BLaER1 treated with 17β-estradiol and CSF1 and Interleukin-3, amounts not matched to agents 10 nM and 100 nM (cell line): Measurements from ENCODE around the gene NFKBIZ.

Experiments used
- H3K27ac ChIP-seq, 11 experiments: shearing (Covaris generic); formaldehyde crosslinking; 2 replicates each; pipeline ENCODE4 v1.8.1; 2022
- H3K27me3 ChIP-seq, 11 experiments: shearing (Covaris generic); formaldehyde crosslinking; 2 replicates each; pipeline ENCODE4 v1.8.1; 2022
- H3K36me3 ChIP-seq, 11 experiments: shearing (Covaris generic); formaldehyde crosslinking; 2 replicates each; pipeline ENCODE4 v1.8.1; 2022
- H3K4me1 ChIP-seq, 10 experiments: shearing (Covaris generic); formaldehyde crosslinking; 2 replicates each; pipeline ENCODE4 v1.8.1; 2022
- H3K4me2 ChIP-seq, 11 experiments: shearing (Covaris generic); formaldehyde crosslinking; 2 replicates each; pipeline ENCODE4 v1.8.1; 2022
- H3K4me3 ChIP-seq, 10 experiments: shearing (Covaris generic); formaldehyde crosslinking; 2 replicates each; pipeline ENCODE4 v1.8.1; 2022
- H3K9ac ChIP-seq, 11 experiments: shearing (Covaris generic); formaldehyde crosslinking; 2 replicates each; pipeline ENCODE4 v1.8.1; 2022
- H3K9me3 ChIP-seq, 11 experiments: shearing (Covaris generic); formaldehyde crosslinking; replicated peaks in 1 of 11; 2 replicates each; pipeline ENCODE4 v1.8.1; 2022
- H4K20me1 ChIP-seq, 11 experiments: shearing (Covaris generic); formaldehyde crosslinking; 2 replicates each; pipeline ENCODE4 v1.8.1; 2022
- Cebpa-rat ChIP-seq, 11 experiments: shearing (Covaris generic); IDR thresholded peaks; 2 replicates each; pipeline ENCODE4 v1.8.1; 2022

The NFKBIZ gene

GRCh38 chr3:101829874-101830273 is 19.4 kb upstream of the NFKBIZ start:
- Histone ChIP-seq H3K27ac (peak overlapping the region in 2 of 11 experiments; percentile 81 to 91; a peak in 3 of 22 replicates), H3K27me3 (no peaks in the 10 kb centered on the region), H3K9me3 (no peaks in the 10 kb centered on the region), H3K4me1 (peaks cover 37 to 82% (median 57%) of the 10 kb centered on the region in 10 experiments), H3K4me3 (peak overlapping the region in 4 of 10 experiments; percentile 56 to 76 (median 63); a peak in 6 of 20 replicates), H4K20me1 (peaks cover 0 to 25% (median 0%) of the 10 kb centered on the region in 11 experiments; a peak in 1 of 22 replicates), H3K9ac (peak overlapping the region in 3 of 11 experiments; percentile 77 to 83 (median 77); a peak in 5 of 22 replicates), H3K4me2 (peak overlapping the region in 10 of 11 experiments; percentile 73 to 97 (median 81); a peak in 17 of 22 replicates), H3K36me3 (peaks cover 0 to 35% (median 0%) of the 10 kb centered on the region in 11 experiments; a peak in 7 of 22 replicates)
- TF ChIP-seq Cebpa-rat (IDR thresholded peaks at IDR 0.05), result no peak

- Histone ChIP-seq H3K27ac (peak overlapping the region in 1 of 11 experiments; percentile 4; a peak in 1 of 22 replicates), H3K36me3 (peaks cover 0 to 43% (median 0%) of the 10 kb centered on the region in 11 experiments; a peak in 7 of 22 replicates), H3K9me3 (no peaks in the 10 kb centered on the region), H3K4me3 (no peak overlapping the region), H4K20me1 (peaks cover 0 to 25% (median 0%) of the 10 kb centered on the region in 11 experiments; a peak in 1 of 22 replicates), H3K4me2 (peak overlapping the region in 5 of 11 experiments; percentile 5 to 68 (median 18); a peak in 8 of 22 replicates), H3K27me3 (no peaks in the 10 kb centered on the region), H3K9ac (no peak overlapping the region), H3K4me1 (peaks cover 11 to 97% (median 51%) of the 10 kb centered on the region in 10 experiments)
- no peak for TF ChIP-seq Cebpa-rat (IDR thresholded peaks at IDR 0.05)
Measured at GRCh38 chr3:101833446-101833974, 15.8 kb upstream of the NFKBIZ start.

GRCh38 chr3:101835676-101836075 is 13.6 kb upstream of the NFKBIZ start:
- Histone ChIP-seq H3K4me2 (peak overlapping the region in 4 of 11 experiments; percentile 66 to 77 (median 68); a peak in 8 of 22 replicates), H3K36me3 (peaks cover 0 to 44% (median 0%) of the 10 kb centered on the region in 11 experiments; a peak in 6 of 22 replicates), H3K9me3 (no peaks in the 10 kb centered on the region), H3K9ac (no peak overlapping the region; a peak in 1 of 22 replicates), H3K4me3 (no peak overlapping the region), H4K20me1 (peaks cover 0 to 26% (median 0%) of the 10 kb centered on the region in 11 experiments; a peak in 2 of 22 replicates), H3K27ac (peak overlapping the region in 6 of 11 experiments; percentile 10 to 81 (median 56); a peak in 9 of 22 replicates), H3K27me3 (no peaks in the 10 kb centered on the region), H3K4me1 (peaks cover 0 to 92% (median 31%) of the 10 kb centered on the region in 10 experiments; a peak in 15 of 20 replicates)
- TF ChIP-seq Cebpa-rat (IDR thresholded peaks at IDR 0.05), result no peak

- Histone ChIP-seq H3K4me2 (peak overlapping the region in 4 of 11 experiments; percentile 66 to 77 (median 68); a peak in 8 of 22 replicates), H3K27me3 (no peaks in the 10 kb centered on the region), H3K4me3 (no peak overlapping the region), H4K20me1 (peaks cover 0 to 26% (median 0%) of the 10 kb centered on the region in 11 experiments; a peak in 2 of 22 replicates), H3K27ac (peak overlapping the region in 7 of 11 experiments; percentile 10 to 81 (median 46); a peak in 9 of 22 replicates), H3K36me3 (peaks cover 0 to 49% (median 0%) of the 10 kb centered on the region in 11 experiments; a peak in 6 of 22 replicates), H3K9ac (no peak overlapping the region; a peak in 1 of 22 replicates), H3K9me3 (no peaks in the 10 kb centered on the region), H3K4me1 (peaks cover 0 to 88% (median 31%) of the 10 kb centered on the region in 10 experiments; a peak in 15 of 20 replicates)
- no peak for TF ChIP-seq Cebpa-rat (IDR thresholded peaks at IDR 0.05)
Measured at GRCh38 chr3:101836160-101836559, 13.2 kb upstream of the NFKBIZ start.

GRCh38 chr3:101836652-101837598 is 12.4 kb upstream of the NFKBIZ start:
- peak in 3 of 11 experiments; percentile 46 to 58 (median 57); a peak in 5 of 22 replicates for TF ChIP-seq Cebpa-rat (IDR thresholded peaks at IDR 0.05)

GRCh38 chr3:101838691-101839090 is 10.6 kb upstream of the NFKBIZ start:
- H3K9ac ChIP-seq, result no peak overlapping the region

More at GRCh38 chr3:101836652-101837598, 12.4 kb upstream of the NFKBIZ start:
- Histone ChIP-seq H4K20me1 (peaks cover 0 to 20% (median 0%) of the 10 kb centered on the region in 11 experiments; a peak in 2 of 22 replicates), H3K4me1 (peaks cover 0 to 80% (median 31%) of the 10 kb centered on the region in 10 experiments; a peak in 15 of 20 replicates), H3K4me2 (peak overlapping the region in 8 of 11 experiments; percentile 5 to 77 (median 66); a peak in 15 of 22 replicates), H3K27ac (peak overlapping the region in 9 of 11 experiments; percentile 5 to 81 (median 55); a peak in 14 of 22 replicates), H3K9me3 (0 out of 22 replicates have a peak, but pooled peaks cover 0 to under 1% (median 0%) of the 10 kb centered on the region in 11 experiments), H3K9ac (peak overlapping the region in 4 of 11 experiments; percentile 25 to 49 (median 44); a peak in 5 of 22 replicates), H3K27me3 (no peaks in the 10 kb centered on the region), H3K4me3 (no peak overlapping the region), H3K36me3 (peaks cover 0 to 48% (median 0%) of the 10 kb centered on the region in 11 experiments; a peak in 6 of 22 replicates)

GRCh38 chr3:101840066-101840465 is 9.2 kb upstream of the NFKBIZ start:
- TF ChIP-seq Cebpa-rat (IDR thresholded peaks at IDR 0.05), result no peak
- H3K4me1 ChIP-seq, result peaks cover 0 to 52% (median 19%) of the 10 kb centered on the region in 10 experiments; a peak in 14 of 20 replicates
- H3K36me3 ChIP-seq, result peaks cover 0 to 34% (median 0%) of the 10 kb centered on the region in 11 experiments; a peak in 4 of 22 replicates
- no peaks in the 10 kb centered on the region for H3K27me3 ChIP-seq
- H4K20me1 ChIP-seq, result peaks cover 0 to 9% (median 0%) of the 10 kb centered on the region in 11 experiments; a peak in 2 of 22 replicates
- no peak overlapping the region for H3K4me3 ChIP-seq
- peak overlapping the region in 2 of 11 experiments; percentile 22 to 28; a peak in 3 of 22 replicates for H3K4me2 ChIP-seq
- H3K9ac ChIP-seq, result no peak overlapping the region
- H3K9me3 ChIP-seq, result peaks cover 0 to 8% (median 0%) of the 10 kb centered on the region in 11 experiments; a peak in 2 of 22 replicates
- no peak overlapping the region for H3K27ac ChIP-seq

More at GRCh38 chr3:101838691-101839090, 10.6 kb upstream of the NFKBIZ start:
- TF ChIP-seq Cebpa-rat (IDR thresholded peaks at IDR 0.05), result no peak
- H3K4me1 ChIP-seq, result peaks cover 0 to 65% (median 28%) of the 10 kb centered on the region in 10 experiments; a peak in 15 of 20 replicates
- no peaks in the 10 kb centered on the region for H3K27me3 ChIP-seq
- H3K36me3 ChIP-seq, result peaks cover 0 to 47% (median 0%) of the 10 kb centered on the region in 11 experiments; a peak in 4 of 22 replicates
- H3K4me2 ChIP-seq, result peak overlapping the region in 2 of 11 experiments; percentile 67 to 77; a peak in 3 of 22 replicates
- H3K9me3 ChIP-seq, result peaks cover 0 to 8% (median 0%) of the 10 kb centered on the region in 11 experiments; a peak in 1 of 22 replicates
- peak overlapping the region in 1 of 11 experiments; percentile 81; a peak in 1 of 22 replicates for H3K27ac ChIP-seq
- peaks cover 0 to 9% (median 0%) of the 10 kb centered on the region in 11 experiments; a peak in 2 of 22 replicates for H4K20me1 ChIP-seq
- H3K4me3 ChIP-seq, result no peak overlapping the region
